Non-pigmented ciliary epithelial cell (primary cell): Measurements from ENCODE around the gene GCSAML.
"Not testable (repeated sequence)": the region's sequence is repeated elsewhere in the genome, so short reads cannot be mapped to it uniquely, and the experiment has no call there.

Source experiments
- DNase-seq: peaks from one replicate; pipeline ENCODE4 v3.0.0-alpha.2; 2010; ENCODE audit warnings: low read depth

Gene GCSAML

DNA sequence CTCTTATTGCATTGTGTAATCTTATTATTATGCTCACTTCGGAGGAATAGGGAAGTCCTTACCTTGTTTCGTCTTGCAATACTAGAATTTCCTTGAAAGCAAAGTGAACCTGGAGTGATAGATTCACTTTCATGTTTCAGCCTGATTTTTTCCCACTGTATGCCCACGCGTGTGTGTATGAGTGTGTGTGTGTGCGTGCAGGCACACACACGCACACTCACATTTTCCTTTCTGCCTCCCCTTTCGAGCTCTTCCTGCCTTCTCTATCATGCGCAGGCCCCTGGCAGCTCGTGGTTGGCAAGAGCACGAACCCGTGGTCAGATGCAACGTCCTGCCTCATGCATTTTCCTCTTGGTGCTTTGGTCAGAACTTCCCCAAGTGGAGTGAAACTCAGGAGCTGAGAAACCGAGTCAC is at the start of gene GCSAML:
Gene GCSAML, plus strand, starts transcription at position 366 of the 414 bp plus-strand sequence. CDS start 58 bp downstream, outside the sequence.
- DNase-seq = no peak

DNA sequence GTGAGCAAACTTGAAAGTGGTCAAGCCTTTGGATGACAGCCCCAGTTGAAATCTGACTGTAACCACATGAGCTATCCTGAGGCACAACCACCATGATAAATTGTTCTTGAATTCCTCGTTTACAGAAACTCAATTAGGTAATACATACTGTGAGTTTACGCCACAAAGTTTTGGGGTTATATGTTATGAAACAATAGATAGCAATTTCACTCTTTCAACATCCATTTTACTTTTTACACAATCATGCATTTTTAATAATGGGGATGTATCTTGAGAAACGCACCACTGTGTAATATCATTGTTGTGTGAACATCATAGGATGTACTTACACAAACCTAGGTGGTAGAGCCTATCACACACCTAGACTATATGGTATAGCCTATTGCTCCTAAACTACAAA is 48.1 kb upstream of the GCSAML start:
- no peak for DNase-seq

DNA sequence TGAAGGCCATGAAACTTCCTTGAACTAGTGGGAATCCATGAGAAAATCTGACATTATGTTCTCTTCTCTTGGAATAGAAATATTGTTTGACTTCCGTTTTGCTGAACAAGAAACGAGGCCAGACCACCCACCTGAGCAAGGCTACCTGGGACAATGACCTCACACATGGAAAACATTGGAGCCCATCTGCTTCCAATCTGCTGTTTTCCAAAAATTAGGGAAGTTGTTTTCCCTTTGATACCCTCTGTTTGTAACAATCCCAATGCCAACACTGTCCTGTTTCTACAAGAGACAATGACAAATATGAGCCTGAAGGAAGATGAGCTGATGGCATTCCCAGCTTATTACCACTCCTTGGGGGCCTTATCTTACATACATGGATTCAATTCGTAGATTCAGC is 42.1 kb upstream of the GCSAML start:
- no peak for DNase-seq

DNA sequence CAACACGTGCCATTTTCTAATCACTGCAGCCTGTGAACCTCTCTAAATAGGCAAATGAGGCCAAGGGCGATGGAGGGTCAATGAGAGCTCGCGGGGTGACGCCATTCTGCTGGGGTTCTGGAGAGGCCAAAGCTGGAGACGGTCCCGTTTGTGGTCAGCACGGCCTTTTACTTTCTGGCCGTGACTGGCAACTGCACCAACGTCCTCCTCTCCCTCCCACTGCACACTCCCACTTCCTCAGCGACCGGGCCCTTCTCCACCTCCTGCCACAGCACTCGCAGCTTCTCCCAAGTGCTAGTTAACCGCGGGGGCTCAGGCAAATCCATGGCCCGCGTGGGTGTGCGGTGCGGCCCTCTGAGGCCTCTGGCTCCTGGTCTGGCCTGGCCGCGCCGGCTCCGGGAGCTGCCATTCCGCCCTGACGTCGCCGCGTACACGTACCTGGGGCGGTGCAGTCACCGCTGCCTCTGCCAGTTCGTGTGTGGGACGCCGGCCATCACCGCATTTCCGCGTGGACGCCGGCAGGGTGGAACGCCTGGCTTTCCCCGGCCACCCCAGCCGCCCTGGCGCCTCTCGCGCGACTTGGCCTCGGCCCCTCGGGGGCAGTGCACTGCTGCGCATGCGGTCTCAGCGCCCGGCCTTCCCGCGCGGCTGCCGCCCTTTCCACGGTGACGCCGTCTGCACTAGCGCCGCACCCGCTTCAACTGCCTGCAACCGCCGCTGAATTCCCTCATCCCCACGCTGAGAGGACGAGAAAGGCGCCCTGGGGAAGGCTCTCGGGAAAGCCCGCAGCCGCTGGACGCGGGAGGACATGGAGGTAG is 30.9 kb upstream of the GCSAML start:
- no peak for DNase-seq

DNA sequence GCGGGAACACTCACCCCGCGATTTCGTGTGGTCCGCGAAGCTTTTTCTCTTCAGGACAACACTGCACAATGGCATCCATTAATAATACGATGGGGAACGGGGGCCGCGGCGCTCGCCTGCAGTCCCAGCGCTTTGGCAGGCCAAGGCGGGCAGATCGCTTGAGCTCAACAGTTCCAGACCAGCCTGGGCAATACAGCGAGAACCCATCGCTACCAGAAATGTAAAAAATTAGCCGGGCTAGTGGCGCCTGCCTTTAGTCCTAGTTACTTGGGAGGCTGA is 30.4 kb upstream of the GCSAML start:
- DNase-seq = no peak

DNA sequence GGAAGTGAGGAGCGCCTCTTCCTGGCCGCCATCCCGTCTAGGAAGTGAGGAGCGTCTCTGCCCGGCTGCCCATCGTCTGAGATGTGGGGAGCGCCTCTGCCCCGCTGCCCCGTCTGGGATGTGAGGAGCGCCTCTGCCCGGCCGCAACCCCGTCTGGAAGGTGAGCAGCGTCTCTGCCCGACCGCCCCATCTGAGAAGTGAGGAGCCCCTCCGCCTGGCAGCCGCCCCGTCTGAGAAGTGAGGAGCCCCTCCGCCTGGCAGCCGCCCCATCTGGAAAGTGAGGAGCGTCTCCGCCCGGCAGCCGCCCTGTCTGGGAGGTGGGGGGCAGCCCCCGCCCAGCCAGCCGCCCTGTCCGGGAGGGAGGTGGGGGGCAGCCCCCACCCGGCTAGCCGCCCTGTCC is 27.0 kb upstream of the GCSAML start:
- DNase-seq = not testable (repeated sequence)

DNA sequence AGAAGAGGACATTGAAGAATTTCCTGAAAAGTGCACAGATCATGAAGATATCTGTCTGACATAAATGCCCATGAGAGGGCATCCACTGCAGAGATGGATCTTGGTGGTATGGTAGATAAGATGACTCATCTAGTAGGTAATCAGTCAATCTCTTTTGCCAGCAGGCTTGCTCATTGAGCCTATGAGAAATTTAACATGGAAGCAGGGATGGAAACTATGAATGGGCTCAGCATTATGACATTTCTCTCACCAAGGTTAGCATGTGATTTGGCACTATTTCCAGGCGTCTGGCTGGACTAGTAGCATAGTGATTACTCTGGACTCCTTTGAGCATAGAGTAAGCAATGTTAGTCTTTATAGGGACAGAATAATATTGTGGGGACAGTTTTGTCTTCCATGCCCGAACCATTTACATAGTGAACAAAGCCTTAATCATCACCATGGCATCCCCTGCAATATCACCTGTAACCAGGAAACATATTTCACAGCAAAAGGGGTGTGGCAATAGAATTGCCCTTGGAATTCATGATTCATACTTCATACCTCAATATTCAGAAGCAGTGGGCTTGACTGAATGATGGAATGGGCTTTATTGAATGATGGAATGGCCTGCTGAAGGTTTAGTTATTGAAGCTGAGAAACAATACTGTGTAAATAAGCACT is 20.0 kb upstream of the GCSAML start:
- DNase-seq = no peak

DNA sequence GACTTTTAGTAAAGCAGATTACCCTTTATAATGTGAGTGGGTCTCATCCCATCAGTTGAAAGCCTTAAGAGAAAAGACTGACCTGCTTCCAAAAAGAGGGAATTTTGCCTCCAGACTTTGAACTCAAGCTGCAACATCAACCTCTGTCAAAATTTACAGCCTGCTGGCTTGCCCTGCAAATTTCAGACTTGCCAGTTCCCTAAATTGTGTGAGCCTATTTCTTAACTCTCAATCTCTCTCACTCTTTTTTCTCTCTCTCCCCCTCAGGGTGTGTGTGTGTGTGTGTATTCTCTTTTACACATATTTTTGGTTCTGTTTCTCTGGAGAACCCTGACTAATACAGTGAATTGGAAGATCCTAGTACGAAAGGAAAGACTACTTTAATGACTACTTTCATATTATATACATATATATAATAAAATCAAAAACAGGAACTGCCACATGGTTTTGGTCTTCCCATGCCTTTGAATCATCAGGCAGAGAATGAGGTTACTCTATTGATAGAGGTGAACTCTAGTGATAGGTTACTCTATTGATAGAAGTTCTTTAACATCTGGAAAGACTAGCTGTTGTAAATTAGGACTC is 19.1 kb upstream of the GCSAML start:
- no peak for DNase-seq

DNA sequence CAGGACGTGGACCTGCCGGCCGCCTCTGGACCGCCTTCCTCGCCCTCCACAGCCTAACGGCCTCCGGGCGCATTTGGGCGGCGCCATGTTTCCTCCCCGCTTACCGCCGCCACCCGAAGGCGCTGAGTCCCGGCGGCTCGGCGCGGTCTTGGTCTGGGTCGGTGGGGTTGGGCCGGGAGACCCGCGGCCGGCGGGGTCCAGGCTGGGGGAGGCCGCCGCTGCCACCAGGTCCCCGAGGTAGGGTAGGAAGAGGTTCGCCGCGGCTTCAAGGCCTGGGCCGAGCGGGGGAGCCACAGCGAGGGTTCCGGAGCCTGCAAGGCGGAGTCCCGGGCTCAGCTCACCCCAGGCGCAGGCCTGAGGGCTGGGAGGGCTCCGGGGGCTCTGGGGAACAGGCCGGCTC is 18.1 kb upstream of the GCSAML start:
- no peak for DNase-seq

DNA sequence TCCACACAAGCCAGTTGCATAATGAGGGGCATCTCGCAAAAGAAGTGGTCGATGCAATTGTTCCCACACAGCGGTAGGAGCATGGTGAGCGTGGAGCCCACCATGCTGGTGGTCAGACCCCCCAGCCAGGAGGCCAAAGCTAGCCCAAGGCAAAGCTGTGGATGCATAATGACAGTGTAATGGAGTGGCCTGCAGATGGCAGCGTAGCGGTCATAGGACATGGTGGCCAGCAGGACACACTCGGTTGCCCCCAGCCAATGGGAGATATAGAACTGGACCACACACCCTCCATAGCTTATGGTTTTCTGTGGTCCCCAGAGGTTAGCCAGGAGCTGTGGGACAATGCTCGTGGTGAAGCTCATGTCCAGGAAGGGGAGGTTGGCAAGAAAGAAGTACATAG is 17.0 kb upstream of the GCSAML start:
- no peak for DNase-seq

DNA sequence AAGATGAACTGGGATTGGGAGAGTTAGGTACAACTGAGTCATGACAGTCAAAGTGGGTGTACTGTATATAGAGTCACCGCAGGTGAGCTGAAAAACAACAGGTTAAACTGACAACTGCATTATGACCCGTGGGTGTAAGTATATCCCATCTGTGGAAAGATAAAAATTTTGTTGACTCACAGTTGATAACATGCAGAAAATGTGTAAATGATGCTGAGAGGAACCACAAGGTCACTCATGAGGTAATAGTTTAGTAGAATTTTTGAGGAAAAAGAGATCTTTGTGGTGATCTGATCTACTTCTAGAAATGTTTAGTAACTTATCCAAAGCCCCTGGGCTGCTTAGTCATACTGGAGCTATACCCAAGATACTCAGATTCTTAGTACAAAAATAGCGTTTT is 13.5 kb upstream of the GCSAML start:
- DNase-seq = no peak

DNA sequence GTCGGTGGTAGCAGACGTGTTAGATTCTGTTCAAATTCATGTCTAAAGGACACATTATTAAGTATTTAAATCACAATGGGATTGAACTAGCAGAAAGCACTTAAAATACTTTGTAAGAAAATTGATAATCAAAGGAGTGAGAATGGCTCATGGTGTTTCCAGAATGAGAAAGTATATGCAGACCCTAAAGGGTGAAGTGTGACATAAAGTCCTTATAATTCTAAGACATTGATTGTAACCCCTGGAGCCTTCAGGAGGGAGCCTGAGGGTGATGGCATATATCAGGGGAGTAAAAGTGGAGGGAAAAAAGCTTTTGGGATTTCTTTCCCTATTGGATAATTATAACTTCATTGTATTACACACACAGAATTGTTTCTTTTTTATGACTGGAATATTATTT is 12.6 kb upstream of the GCSAML start, which contains the start of gene OR2C3:
Gene OR2C3, minus strand, starts transcription at position 101 of the 400 bp plus-strand sequence. CDS start 3,929 bp downstream, outside the sequence.
- DNase-seq = no peak

DNA sequence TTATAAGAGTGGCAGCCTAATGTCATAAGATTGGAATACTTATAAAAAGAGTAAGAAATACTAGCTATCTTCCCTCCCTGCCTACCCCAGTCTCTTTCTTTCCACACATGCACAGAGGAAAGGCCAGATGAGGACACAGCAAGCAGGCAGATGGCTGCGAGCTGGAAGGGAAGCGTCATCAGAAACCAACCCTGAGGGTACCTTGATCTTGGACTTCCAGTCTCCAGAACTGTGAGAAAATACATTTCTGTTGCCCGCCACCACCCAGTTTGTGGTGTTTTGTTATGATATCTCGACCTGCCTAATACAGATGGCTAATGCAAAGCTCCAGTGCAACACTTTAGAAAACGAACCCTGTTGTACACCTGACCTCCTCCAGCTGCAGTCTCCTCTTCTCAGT is 10.4 kb upstream of the GCSAML start:
- DNase-seq = no peak

DNA sequence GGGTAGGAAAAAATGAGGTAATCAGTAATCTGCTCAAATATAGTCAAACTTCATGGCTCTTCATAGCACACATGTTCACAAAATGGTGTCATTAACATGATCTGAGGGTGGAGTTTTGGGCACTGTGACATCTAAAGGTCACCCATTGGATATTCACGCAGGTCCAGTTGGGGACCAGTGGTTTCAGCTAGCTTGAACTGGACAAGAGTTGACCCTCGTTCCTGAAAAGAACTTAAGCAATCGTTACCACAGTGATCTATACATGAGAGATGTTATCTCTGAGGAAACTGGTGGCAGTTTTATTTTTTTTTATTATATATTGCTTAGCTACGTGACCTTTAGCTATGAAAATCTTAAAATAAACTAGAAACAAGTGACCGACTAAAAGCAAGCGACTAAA is 9.7 kb upstream of the GCSAML start:
- DNase-seq = no peak

DNA sequence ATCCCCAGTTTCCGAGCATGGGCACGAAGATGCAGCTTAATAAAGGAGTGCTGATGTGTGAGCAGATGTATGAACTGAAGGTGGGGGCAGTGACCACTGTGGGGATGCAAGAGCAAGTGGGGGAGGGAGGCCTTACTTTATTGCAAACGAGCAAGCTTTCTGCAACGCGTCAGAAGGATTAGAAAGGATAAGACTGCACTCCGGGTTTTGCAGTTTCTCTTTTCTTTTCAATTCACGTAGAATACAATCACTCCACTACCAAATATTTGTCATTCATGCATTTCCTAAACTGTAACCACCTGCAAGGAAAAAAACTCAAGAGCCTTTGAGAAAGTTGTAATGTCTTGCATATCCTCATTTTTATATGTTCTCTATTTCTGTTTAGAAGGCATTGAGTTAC is 8.4 kb upstream of the GCSAML start:
- no peak for DNase-seq

DNA sequence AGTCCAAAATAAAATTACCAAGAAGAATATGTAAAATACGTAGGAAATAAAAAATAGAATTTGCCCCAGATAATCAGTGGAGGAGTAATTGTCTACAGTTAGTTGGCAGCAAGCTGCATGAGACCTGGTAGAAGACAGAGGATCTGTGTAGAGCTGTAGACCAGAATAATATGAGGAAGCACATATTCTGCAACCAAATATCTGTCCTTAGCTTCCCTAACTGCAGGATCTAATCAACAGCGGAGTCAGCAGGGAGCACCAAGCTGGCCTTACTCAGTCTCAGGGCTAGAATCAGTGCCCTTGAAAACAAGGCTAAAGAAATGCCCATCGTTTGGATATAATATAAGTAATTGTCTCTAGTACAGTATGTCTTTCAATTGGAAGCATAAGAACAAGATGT is 6.1 kb upstream of the GCSAML start:
- DNase-seq = no peak

DNA sequence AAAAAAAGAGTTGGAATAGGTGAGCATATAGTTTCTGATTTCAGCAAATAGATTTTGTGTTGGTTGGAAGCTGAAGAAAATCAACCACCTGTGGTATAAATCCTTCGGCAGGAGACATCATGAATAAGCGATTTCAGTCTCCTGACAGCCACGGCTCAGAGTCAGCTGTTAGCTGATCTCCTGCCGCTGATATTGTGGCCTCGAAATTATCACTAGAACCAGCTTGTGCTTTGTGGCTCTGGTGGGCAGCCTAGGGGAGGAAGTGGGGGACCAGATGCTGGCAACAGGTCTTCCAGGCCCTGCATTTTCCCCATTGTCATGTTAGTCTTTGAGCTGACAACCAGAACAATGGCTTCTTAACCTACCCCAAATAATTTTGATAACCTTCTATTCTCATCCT is 842 bp upstream of the GCSAML start:
- no peak for DNase-seq

DNA sequence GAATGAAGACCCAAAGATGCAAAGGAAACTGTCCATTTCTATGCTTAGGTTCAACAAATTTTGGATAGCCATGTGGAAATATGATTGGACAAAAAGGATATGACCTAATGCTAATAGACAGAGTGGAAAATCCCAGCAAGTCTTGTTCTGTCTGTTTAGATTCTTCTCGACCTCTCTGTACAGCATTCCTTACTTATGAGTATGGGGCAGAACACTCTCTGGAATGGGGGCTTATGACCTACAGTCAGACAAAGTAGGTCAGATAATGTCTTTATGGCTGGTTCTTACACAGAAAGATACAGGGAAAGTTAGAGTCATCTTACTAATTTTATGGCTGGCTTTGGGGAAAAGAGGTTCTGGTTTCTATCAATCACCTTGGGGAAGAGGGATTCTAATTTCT is 2.8 kb downstream of the GCSAML start:
- DNase-seq = no peak

DNA sequence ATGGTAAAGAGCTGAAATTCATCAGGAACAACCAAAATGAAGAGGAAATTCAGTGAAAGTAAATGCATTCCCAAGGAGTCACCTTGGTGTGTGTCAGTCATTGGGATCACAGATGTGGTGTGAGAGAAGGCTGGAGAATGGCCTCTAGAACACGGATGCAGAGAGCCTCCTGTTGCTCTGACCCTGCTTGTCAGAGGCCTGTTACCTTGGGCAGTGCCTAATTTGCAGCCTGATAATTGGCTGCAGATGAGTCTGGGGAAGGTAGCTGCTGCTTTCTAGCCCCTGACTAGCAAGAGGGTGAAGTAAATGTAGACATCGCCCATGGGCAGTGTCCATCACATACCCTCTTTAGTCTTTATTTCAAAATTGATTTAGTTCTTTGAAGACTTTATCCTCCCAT is 3.3 kb downstream of the GCSAML start:
- DNase-seq = no peak

DNA sequence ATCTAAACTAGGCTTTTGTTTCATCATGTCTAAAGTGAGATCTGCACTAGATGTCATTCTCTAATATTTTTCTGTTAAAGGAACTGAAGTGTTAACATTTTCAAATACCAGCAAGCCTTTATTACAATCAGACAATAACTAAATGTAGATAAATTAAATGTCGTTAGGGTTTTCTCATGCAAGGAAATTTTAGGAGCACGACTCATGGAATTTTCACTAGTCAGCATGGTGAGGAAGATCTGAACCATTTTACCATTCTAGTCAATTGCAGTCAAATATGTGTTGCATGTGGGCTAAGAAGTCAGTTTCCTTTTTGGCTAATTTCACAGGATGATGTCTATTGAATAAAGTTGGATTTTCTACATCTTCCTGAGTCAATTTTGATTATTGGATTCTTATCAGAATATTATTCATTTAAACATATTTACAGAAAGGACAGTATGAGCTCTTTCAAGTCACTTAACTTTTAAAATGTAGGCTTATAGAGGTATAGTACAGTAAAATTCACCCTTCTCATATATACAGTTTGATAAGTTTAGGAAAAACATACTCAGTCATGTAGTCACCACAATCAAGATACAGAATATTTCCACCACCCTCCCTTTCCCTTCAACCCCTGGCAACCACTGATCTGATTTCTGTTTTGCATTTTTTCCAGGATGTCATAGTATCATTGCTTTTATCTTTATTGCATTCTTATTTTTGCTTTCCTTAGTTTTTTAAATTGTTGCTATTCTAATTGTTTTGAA is 9.2 kb downstream of the GCSAML start:
- no peak for DNase-seq

DNA sequence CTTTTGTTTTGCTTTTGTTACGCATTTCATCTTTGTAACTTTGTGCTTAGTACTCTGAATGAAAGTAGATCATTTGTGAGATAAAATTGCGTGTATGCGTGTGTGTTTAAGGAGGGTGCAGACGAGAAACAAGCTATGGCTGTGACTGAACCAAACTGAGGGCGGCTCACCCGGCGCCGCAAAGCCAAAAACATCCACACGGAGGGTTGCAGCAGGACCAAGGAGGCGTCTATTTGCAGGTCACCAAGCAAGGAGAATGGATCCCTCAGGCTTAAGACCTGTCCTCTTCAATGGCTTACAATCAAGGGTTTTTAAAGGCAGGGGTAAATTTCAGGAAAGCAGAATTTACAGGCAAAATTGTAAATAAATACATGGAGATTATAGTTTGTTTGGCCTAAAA is 12.8 kb downstream of the GCSAML start:
- DNase-seq = no peak

DNA sequence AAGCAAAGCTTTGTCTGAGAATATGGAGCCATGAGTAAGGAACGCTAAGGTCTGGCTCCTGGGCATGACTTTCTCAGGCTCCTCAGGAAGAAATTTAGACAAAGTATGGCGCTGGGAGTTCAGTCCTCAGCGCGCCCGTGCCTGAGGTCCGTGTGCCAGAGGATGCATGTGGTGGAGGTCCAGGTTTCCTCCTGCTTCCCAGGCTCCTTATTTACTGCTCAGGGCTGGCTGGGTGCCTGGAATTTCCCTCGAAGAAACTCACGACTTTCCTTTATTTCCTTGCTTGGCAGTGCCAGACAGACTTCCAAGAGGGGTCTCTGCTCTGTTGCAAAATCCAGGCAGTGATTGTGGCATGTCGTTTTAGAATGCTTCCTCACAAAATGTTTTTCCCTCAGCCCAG is 13.3 kb downstream of the GCSAML start:
- DNase-seq = no peak

DNA sequence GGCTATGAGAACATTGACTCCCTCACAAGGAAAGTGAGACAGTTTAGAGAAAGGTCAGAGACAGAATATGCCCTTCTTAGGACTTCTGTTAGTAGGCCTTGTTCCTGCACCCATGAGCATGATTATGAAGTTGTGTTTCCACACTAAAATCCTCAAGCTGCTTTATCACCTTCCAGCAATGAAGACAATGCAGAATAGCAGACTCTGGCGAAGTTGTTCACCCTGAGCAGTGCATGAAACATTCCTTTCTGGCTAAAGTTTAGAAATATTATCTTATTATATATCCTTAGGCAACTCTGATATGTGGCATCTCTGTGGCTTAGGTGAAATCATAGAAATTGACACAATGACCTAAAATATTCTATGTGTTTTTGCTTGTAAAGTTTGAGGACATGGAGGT is 25.3 kb downstream of the GCSAML start:
- DNase-seq = no peak
